SHP77 (cell line): ENCODE data around the gene XXYLT1.

Source experiments
- DNase-seq, 2 experiments: peaks; one replicate each; lab custom pipeline; 2025; lab: John Stamatoyannopoulos, UW

Gene XXYLT1

GRCh38 chr3:195184716-195185421 lies 86.1 kb downstream of the XXYLT1 start:
- no peak for DNase-seq

DNA sequence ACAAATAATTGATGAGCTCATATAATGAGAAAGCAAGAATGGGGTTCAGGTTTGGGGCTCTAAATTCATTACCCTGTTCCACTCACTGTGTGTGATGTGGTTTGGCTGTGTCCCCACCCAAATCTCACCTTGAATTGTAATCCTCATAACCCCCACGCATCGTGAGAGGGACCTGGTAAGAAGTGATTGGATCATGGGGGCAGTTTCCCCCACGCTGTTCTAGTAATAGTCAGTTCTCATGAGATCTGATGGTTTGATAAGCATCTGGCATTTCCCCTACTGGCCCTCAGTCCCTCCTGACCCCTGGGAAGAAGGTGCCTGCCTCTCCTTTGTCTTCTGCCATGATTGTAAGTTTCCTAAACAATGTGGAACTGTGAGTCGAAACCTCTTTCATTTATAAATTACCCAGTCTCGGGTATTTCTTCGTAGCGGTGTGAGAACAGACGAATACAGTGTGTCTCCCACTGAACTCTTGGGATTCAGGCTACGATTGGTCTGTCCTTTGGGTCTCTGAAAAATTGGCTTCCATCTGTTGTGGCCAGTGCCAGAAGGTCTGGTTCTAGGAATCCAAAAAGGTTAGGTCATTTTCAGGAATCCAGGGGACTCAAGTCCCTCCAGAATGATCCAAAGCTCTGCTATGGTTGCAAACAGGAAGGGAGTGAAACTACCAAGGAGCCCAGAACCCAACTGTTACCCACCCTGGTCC lies 87.7 kb downstream of the XXYLT1 start:
- no peak for DNase-seq

GRCh38 chr3:195182470-195182795 lies 88.5 kb downstream of the XXYLT1 start:
- DNase-seq = no peak

GRCh38 chr3:195181741-195182469 lies 89.1 kb downstream of the XXYLT1 start:
- DNase-seq = no peak

DNA sequence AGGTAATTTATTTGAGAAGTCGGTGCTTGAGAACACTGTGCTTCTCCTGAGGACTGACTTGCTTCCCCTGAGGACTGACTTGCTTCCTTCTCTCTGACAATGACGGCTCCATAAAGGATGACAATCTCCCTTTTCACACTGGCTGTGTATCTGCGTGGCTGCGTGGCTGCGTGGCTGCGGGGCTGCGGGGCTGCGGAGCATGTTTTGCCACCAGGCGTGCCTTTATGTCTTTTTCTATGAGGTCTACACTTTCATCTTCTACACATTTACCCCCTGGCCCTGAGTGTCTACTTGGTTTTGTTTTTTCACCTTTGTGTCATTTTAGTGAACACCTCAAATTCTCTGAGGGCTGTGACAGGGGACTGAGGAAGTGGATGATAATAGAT lies 89.9 kb downstream of the XXYLT1 start:
- no peak for DNase-seq

DNA sequence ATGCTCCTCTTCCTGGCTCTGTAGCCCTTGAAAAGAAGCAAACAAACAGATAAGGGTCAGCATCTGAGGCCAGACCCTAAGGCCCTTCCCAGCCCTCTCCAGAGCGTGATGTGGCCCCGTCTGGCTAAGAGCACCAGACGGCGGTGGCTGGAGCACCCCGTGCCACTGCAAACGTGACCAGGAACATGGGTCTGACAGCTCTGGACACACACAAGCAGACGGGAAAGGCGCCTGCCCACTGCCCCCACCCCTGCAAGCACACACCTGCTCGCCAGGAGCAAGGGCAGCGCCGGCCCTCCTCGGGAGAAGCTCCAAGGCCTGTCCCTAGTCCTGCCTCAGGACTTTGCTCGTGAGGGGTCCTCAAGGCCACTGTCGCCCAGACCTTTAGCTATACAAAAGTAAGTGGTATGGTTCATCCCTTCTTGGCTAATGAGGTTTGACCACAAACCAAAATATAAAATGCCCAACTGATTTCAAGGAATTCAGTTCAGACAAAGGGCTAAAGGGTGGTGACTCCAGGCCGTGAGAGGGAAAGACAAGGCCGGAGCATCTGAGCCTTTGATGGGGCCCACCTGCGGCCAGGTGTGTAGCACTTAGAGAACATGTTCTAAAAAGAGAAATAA lies 90.4 kb downstream of the XXYLT1 start:
- peak; percentile 20 to 50 for DNase-seq

DNA sequence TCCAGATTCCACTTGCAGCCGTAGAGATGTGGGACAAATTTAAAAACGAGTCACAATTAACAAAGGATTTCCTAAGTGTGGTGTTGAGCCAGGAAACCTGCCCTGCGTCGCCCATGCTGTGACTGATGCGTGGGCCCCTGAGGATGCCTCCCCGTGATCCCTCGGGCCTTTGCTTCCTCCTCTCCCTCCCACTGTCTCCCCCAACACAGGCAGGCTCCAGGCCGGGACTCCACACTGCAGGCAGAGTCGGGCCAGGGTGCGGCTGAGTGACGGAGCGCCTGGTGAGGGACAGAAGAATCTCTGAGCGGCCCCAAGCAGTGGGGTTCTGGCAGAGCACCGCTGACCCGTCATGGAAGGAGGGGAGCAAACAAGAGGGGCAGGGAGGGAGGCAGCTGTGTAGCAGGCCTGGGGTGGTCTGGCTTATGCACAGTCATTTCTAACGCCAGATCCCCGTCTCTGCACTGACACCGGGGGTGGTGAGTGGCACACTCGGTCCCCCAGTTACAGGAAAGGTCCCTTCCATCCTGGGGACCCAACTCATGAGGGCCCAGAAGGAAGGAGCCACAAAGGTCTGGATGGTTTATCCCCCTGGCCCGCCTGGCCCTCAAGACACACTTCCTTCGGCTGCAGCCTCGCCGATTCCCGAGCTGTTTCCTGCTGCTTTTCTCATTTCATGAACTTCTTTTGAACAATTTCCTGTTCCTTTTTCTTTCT lies 91.0 kb downstream of the XXYLT1 start:
- DNase-seq = no peak

- DNase-seq = peak; percentile 29 to 43
Observed at GRCh38 chr3:195178124-195178910, 92.6 kb downstream of the XXYLT1 start.

DNA sequence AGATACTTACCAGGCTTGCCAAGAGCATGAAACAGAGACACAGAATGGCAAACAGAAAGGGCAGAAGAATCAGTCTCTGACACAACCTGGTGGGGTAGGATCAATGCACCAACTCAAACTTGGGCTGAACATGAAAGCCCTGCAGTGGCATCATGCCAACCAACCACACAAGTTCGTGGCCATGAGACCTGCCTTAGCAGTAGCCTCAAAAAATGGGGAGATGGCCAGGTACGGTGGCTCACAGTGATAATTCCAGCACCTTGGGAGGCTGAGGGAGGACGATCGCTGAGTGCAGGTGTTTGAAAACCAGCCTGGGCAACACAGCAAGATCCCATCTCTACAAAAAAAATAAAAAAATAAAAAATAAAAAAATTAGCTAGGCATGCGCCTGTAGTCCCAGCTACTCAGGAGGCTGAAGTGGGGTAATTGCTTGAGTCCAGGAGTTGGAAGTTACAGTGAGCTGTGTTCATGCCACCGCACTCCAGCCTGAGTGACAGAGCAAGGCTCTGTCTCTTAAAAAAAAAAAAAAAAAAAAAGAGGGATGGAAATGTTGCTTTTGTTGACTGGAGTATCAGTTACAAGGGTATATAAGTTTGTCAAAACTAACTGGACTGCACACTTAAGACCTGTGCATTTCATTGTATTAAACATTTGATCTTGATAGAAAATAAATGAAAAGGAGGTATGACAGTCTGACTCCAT lies 93.4 kb downstream of the XXYLT1 start:
- no peak for DNase-seq

DNA sequence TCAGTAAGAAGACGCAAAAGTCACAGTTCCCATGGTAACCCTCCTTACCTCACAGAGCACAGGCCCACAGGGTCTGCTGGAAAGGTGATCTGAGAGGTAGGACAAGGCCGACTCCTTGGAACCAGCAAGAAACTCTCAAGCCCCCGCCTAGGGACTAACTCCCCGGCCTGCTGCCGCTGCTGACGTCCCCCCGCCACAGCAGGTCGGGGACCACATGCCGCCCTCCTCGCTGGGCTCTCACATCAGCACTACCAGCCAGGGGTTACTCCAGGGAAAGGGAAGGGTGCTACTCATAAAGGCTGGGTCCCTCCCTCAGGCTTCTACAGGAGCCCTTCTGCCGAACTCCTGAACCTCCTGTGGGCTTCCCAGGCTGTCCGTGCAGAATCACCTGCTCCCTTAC lies 94.2 kb downstream of the XXYLT1 start:
- DNase-seq = no peak

DNA sequence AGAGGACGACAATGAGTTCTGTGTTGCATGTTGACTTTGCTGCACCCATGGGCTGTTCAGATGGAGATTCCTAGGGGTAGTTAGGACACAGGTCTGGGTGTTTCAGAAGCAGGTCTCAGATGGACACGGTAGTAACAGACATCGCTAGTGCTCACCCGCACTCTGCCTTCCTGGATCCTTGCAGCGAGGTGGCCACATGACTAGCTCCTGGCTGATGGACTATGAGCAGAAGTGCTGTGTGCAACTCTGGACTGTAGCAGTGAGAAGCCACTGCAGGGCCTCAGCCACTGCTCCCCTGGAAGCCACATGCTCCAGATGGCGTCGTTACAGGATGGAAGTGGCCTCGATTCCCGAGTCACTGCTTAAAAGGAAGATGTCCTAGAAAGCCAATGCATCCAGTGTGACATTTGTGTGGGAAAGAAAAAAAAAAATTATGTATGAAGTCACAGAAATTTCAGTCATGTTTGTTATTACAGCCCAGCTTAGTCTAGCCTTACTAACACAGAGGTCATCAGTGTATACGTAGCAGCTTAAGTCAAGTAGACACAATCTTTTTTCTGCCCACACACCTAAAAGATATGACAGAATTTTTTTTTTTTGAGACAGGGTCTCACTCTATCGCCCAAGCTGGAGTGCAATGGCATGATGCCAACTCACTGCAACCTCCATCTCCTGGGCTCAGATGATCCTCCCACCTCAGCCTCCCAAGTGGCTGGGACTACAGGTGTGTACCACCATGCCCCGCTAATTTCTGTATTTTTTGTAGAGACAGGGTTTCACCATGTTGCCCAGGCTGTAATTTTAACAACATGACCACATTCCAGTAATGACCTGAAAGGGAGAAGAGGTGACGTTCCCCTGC lies 95.3 kb downstream of the XXYLT1 start:
- no peak for DNase-seq

- DNase-seq = no peak
Observed at GRCh38 chr3:195175076-195175475, 95.9 kb downstream of the XXYLT1 start.

DNA sequence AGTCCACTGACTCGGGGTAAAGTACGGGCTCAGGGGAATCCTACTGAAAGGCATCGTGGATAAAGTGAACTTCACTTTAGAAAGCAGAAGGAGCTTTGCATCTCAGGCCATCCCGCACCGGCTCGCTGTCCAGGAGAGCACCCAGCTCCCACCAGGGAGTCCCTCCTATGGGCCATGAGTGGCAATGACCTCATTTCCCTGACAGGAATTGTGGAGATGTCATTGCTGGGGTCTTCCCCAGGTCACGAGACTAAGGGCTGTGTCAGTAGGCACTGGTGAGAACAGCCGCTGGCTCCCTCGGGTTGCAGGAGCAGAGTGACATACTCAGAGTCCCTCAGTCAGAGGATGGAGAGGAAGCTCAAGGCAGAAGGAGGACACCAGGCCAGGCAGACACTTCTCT lies 97.3 kb downstream of the XXYLT1 start:
- no peak for DNase-seq

DNA sequence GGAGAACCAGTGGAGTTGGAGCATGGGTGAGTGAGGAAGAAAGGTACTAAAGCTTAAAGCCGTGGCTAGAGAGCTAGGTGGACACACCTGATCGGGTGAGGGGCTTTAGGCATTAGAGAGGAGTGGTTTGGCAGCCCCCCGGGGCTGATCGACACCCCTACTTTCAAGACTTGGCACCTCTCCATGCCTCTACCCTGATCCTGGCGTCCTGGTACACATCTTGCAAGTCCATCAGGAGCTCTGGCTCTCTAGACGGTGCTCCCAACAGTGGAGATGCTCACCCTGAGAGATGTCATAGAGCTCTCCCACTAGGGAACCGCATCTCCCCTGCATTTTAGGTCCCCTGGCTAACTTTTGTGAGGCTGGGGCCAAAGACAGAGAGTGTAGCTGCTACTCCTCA lies 98.1 kb downstream of the XXYLT1 start:
- DNase-seq = no peak

- no peak for DNase-seq
Observed at GRCh38 chr3:195172039-195172684, 98.8 kb downstream of the XXYLT1 start.

DNA sequence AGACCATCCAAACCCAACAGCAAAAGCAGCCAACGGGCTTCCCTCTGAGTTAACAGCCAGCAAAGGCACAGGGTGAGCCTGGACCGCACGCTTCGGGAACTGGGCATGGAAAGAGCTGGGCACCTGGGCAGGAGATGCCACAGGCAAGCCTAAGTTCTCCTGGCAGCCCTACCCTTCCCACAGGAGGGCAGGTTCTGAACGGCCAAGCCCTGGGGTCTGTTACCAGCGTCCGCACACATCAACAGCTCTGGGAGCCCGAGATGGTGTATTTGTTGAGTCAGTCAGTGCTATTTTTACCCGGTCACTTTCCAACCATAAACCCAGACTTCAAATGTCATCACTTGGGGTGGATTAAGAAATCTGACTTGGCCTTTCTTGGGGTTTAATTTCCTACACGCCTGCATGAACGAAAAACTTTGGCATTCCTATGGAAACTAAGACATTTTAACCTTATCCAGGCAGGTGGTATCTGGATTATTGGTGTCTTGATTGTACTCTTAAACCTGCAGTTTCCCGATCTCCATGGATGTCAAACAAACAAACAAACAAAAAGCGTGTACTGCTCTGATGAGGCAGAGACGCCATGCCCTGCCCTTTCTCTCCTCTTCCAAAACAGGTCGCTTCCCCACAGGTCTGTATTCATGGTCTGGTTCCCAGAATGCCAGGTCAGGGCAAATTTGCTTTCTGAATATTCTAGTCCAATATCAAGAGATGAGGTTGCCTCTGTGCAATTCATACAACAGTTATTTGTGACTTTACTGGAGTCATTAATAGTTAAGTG lies 99.7 kb downstream of the XXYLT1 start:
- DNase-seq = no peak

- DNase-seq = no peak
Observed at GRCh38 chr3:195170496-195170895, 100.5 kb downstream of the XXYLT1 start.

DNA sequence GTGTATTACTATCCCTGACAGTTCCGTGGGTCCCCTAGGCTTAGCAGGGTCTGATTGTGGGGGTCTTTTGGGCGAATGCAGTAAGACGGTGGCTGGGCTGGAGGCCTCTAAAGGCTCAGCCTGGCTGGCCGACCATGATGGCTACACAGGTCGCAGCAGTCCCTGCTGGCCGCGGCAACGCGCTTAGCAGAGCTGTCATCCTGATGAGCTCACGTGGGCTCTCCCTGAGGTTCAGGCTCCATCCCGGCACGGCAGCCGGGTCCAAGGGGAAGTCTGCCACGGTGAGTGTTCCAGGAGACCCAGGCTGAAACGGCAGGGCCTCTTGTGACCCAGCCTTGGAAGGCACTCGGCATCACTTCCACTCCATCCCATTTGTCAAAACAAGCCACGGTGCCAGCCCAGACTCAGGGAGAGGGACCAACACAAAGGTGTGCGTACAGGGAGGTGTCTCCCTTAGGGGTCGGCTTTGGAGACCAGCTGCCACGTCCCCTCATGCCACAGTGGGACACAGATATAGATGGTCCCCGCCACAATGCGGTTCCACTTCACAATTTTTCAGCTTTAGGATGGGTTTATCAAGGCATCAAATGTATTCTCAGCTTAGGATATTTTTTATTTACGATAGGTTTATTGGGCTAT lies 101.8 kb downstream of the XXYLT1 start:
- no peak for DNase-seq
